Measurements from ENCODE around the gene RERE. TPM values are rescaled to one million over a fixed set of nuclear protein-coding genes. Genes with fewer than 3 reads are reported as not detected.

The RERE gene
- total RNA-seq, 4 donors from 2014 or later, result 86.4 to 111 (median 103) TPM

DNA sequence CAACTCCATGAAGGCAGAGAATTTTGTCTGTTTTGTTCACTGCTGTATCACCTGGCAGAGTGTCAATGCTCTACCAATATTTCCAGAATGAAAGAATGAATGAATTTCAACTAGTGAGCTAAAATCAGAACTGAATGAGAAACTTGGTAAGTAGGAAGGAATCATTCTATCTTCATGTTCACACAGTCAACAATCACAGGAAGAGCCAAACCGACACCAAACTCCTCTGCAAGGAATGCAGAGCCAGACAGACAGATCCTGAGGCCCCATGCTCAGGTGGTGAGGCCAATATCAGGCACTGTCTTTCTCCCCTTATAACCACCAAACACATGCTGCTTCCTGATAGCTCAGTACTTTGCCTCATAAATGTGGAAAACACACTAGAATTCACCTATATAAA is 360.4 kb downstream of the RERE start:
- WGBS, 2 donors, result 67 to 73% methylated on average over 1 of the region's 1 CpG
- Histone ChIP-seq H3K36me3 (no peaks in the 10 kb centered on the region), H3K9me3 (no peaks in the 10 kb centered on the region), H3K4me1 (peaks cover 0 to 74% (median 38%) of the 10 kb centered on the region in 4 donors), H3K4me3 (no peak overlapping the region), H3K27me3 (no peaks in the 10 kb centered on the region), H3K27ac (peak overlapping the region in 3 of 4 donors; percentile 52 to 86 (median 68))
- no peak for TF ChIP-seq POLR2A (IDR thresholded peaks at IDR 0.05)
- no peak for TF ChIP-seq EP300 (IDR thresholded peaks at IDR 0.05)
- TF ChIP-seq, protein P1, sequence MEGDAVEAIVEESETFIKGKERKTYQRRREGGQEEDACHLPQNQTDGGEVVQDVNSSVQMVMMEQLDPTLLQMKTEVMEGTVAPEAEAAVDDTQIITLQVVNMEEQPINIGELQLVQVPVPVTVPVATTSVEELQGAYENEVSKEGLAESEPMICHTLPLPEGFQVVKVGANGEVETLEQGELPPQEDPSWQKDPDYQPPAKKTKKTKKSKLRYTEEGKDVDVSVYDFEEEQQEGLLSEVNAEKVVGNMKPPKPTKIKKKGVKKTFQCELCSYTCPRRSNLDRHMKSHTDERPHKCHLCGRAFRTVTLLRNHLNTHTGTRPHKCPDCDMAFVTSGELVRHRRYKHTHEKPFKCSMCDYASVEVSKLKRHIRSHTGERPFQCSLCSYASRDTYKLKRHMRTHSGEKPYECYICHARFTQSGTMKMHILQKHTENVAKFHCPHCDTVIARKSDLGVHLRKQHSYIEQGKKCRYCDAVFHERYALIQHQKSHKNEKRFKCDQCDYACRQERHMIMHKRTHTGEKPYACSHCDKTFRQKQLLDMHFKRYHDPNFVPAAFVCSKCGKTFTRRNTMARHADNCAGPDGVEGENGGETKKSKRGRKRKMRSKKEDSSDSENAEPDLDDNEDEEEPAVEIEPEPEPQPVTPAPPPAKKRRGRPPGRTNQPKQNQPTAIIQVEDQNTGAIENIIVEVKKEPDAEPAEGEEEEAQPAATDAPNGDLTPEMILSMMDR (IDR thresholded peaks at IDR 0.05), result no peak
- no peak for DNase-seq (ENCODE audit: low spot score in 2 of 2)

DNA sequence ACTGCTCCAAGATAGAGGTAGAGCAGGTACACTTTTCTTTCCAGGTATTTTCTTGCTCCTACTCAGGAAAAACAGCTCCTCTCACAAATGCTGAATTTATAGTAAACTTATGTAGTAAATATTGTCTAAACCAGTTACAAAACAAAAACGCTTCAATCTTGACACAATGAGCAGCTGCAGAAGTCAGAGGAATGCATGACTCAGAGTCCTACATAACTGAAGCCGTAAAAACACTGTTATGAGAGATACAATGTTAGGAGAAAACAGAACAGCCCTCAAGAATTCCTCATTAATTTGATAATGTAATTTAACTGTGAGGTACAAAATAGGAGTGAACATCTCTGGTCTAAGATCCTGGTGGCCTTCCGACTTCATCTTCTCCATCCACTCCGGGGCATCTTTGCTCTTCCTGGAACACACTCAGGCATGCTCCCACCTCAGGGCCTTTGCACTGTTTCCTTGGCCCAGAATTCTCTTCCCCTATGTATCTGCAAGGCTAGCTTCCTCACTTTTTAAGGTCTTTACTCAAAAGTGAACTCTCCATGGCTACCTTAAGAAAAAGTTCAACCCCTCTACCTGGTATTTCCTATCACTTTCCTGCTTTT is 361.0 kb downstream of the RERE start:
- Histone ChIP-seq H3K4me3 (no peak overlapping the region), H3K4me1 (peaks cover 0 to 72% (median 34%) of the 10 kb centered on the region in 4 donors), H3K36me3 (no peaks in the 10 kb centered on the region), H3K9me3 (no peaks in the 10 kb centered on the region), H3K27me3 (no peaks in the 10 kb centered on the region), H3K27ac (peak overlapping the region in 3 of 4 donors; percentile 52 to 86 (median 68))
- DNase-seq (ENCODE audit: low spot score in 2 of 2), result no peak
- TF ChIP-seq POLR2A (IDR thresholded peaks at IDR 0.05) (no peak), EP300 (IDR thresholded peaks at IDR 0.05) (no peak)
- TF ChIP-seq, protein P1 (IDR thresholded peaks at IDR 0.05), result no peak
- 34 to 36% methylated on average over 4 of the region's 4 CpGs for WGBS, 2 donors

DNA sequence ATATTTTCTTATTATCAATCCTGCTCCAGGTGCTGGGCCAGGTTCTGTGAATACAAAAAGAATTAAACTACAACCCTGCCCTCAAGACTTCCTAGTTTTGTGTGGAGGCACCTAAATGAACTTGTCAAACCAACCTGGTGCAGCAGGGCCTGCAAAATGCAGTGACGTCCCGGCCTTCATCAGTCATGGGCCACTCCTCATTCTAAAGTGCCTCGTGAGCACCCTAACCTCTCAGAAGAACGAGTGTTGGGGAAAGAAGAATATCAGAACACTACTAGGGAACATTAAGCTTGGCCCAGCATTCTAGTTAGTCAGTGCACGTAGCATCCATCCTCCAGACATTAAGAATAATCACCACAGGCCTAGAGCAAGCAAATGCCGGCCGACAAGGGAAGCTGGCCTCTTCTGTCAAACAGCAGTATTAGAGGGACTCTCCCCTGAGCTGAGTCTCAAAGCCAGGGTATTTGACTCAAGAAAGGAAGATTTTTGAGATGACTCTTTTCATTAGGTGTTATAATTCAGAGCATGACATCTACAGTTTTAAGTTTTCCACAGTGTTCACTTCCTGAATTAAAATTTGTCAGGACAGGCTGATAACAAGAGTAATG is 361.6 kb downstream of the RERE start:
- no peaks in the 10 kb centered on the region for H3K36me3 ChIP-seq
- H3K27ac ChIP-seq, result peak overlapping the region in 3 of 4 donors; percentile 52 to 86 (median 68)
- no peak overlapping the region for H3K4me3 ChIP-seq
- no peaks in the 10 kb centered on the region for H3K27me3 ChIP-seq
- no peaks in the 10 kb centered on the region for H3K9me3 ChIP-seq
- TF ChIP-seq, protein P1 (IDR thresholded peaks at IDR 0.05), result no peak
- TF ChIP-seq EP300 (IDR thresholded peaks at IDR 0.05) (no peak), POLR2A (IDR thresholded peaks at IDR 0.05) (no peak)
- H3K4me1 ChIP-seq, result peaks cover 0 to 66% (median 31%) of the 10 kb centered on the region in 4 donors
- WGBS, 2 donors, result 50 to 57% methylated on average over 7 of the region's 7 CpGs
- no peak for DNase-seq (ENCODE audit: low spot score in 2 of 2)

DNA sequence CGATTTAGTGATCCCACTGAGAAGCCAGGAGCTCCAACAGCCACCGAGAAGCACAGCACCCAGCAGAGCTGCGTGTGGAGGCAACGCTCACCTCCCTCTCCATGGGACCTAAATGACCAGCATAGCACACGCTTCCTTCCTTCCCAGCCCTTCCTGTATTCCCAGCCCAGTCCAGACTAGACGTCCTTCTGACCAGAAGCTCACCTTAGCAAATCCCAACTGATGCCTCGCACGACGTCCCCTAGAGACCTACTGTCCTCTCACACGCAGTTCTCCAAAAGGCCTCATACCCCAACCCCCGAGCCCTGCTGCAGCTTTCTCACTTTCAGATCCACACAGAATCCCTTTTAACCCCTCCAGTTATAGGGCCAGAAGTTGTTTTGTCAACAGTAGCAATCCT is 367.1 kb downstream of the RERE start:
- no peak overlapping the region for H3K4me3 ChIP-seq
- no peak for DNase-seq (ENCODE audit: low spot score in 2 of 2)
- no peaks in the 10 kb centered on the region for H3K9me3 ChIP-seq
- H3K4me1 ChIP-seq, result peaks cover 0 to 44% (median 2%) of the 10 kb centered on the region in 4 donors
- 86% methylated on average over 11 of the region's 11 CpGs for WGBS, 2 donors
- peaks cover 0 to 5% (median 0%) of the 10 kb centered on the region in 3 donors for H3K36me3 ChIP-seq
- no peaks in the 10 kb centered on the region for H3K27me3 ChIP-seq
- TF ChIP-seq POLR2A (IDR thresholded peaks at IDR 0.05) (no peak), EP300 (IDR thresholded peaks at IDR 0.05) (no peak)
- TF ChIP-seq, protein P1 (IDR thresholded peaks at IDR 0.05), result no peak
- no peak overlapping the region for H3K27ac ChIP-seq
